Measurements from ENCODE around the gene GSDME.

DNA sequence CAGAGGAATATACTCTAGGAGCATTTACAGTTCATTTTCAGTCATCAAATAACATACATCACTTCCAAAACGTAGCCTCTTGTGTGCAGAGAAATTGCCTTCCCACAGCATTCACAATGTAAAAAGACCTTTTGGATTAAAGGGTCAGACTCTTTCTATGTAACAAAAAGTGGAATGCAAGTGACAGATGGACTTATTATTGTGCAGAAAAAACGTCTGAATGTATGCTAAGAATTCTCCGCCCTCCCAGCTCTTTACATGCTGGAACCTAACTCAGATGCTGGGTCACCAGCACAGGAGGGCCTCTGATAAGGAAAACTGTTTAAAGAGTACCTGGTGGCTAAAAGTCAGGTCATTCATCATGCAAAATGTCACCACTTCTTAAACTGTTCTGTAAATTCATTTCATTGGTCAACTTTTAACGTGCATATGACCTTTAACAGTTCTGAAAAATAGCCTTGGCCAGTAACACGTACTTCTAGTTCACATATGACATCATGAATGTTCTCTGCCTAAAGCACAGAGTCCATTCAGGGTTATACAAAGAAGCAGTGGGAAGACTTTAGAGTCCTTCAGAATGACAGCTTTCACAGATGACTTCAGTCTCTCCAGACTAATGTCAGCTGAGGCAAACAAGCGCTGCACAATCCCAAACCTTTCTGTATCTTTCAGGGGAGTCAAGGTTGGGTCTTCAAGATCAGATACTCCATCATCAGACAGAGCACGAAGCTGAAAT lies 58.6 kb downstream of the GSDME start:
- TF ChIP-seq JUND (IDR thresholded peaks at IDR 0.05) (no peak), ATF3 (IDR thresholded peaks at IDR 0.05) (no peak), REST (IDR thresholded peaks at IDR 0.05) (no peak), TAF1 (conservative IDR thresholded peaks at IDR 0.05) (no peak), SP1 (IDR thresholded peaks at IDR 0.05) (no peak)
- TF ChIP-seq, protein P1, sequence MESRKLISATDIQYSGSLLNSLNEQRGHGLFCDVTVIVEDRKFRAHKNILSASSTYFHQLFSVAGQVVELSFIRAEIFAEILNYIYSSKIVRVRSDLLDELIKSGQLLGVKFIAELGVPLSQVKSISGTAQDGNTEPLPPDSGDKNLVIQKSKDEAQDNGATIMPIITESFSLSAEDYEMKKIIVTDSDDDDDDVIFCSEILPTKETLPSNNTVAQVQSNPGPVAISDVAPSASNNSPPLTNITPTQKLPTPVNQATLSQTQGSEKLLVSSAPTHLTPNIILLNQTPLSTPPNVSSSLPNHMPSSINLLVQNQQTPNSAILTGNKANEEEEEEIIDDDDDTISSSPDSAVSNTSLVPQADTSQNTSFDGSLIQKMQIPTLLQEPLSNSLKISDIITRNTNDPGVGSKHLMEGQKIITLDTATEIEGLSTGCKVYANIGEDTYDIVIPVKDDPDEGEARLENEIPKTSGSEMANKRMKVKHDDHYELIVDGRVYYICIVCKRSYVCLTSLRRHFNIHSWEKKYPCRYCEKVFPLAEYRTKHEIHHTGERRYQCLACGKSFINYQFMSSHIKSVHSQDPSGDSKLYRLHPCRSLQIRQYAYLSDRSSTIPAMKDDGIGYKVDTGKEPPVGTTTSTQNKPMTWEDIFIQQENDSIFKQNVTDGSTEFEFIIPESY (IDR thresholded peaks at IDR 0.05): no peak
- TF ChIP-seq, protein P2, sequence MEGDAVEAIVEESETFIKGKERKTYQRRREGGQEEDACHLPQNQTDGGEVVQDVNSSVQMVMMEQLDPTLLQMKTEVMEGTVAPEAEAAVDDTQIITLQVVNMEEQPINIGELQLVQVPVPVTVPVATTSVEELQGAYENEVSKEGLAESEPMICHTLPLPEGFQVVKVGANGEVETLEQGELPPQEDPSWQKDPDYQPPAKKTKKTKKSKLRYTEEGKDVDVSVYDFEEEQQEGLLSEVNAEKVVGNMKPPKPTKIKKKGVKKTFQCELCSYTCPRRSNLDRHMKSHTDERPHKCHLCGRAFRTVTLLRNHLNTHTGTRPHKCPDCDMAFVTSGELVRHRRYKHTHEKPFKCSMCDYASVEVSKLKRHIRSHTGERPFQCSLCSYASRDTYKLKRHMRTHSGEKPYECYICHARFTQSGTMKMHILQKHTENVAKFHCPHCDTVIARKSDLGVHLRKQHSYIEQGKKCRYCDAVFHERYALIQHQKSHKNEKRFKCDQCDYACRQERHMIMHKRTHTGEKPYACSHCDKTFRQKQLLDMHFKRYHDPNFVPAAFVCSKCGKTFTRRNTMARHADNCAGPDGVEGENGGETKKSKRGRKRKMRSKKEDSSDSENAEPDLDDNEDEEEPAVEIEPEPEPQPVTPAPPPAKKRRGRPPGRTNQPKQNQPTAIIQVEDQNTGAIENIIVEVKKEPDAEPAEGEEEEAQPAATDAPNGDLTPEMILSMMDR (IDR thresholded peaks at IDR 0.05; ENCODE audit: low read depth, low read length, missing input control): no peak
- TF ChIP-seq, protein P3, sequence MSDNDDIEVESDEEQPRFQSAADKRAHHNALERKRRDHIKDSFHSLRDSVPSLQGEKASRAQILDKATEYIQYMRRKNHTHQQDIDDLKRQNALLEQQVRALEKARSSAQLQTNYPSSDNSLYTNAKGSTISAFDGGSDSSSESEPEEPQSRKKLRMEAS (IDR thresholded peaks at IDR 0.05): no peak

All from liver (tissue), 3 donors.